GM19463 (cell line): ENCODE data around the gene OR2AG2.

Experiments
- ATAC-seq: cut with Tn5 transposase; IDR thresholded peaks from one replicate; pipeline ENCODE4 v1.9.1; 2021; ENCODE audit warnings: mild to moderate bottlenecking, moderate library complexity; ENCODE audit not compliant: unreplicated experiment

The OR2AG2 gene

DNA sequence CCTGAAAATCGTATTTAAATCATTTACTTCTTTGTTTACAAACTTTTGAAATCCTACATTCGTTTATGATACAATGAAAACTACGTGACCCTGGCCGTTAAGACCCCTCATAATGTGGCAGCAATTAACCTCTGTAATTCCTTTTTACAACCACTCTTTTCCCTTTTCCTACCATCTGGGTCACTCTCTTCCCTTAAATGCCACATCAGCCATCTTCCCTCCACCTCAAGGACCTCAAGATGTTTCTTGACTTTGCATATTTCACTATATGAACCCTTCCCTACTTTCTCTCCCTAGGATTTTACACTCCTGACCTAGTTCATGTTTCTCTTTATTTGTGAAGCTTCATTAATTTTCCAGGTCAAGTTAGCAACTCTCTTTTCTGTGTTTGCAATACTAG, 26.8 kb downstream of the OR2AG2 start:
- ATAC-seq, result no peak

DNA sequence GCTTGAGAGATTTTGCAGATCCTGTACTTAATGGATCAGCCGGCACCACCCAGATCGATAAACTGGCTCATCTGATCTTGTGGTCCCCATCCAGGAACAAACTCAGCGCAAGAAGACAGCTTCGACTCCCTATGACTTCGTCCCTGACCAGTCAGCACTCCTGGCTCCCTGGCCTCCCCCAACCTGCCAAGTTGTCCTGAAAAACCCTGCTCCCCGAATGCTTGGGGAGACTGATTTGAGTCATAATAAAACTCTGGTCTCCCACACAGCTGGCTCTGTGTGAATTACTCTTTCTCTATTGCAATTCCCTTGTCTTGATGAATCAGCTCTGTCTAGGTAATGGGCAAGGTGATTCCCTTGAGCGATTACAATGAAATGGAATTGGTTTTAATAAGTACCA, 29.5 kb downstream of the OR2AG2 start:
- no peak for ATAC-seq

DNA sequence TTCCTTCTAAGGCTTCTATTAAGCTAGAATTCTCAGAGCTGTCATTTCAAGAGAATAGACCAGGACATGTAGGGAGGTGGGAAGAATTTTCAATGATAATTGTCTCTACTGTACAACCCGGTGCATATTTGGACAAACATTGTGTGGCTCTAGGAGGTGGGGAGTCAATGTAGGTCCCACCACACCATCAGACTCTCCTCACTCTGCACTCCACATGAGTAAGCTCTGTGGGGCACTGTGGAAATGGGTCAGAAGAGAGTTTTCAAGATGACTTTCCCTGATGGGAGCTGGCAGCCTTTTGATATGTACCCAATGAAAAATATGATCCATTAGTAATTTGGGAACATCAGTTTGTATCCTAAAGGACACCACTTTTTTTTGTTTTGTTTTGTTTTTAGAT, 33.2 kb downstream of the OR2AG2 start:
- no peak for ATAC-seq

DNA sequence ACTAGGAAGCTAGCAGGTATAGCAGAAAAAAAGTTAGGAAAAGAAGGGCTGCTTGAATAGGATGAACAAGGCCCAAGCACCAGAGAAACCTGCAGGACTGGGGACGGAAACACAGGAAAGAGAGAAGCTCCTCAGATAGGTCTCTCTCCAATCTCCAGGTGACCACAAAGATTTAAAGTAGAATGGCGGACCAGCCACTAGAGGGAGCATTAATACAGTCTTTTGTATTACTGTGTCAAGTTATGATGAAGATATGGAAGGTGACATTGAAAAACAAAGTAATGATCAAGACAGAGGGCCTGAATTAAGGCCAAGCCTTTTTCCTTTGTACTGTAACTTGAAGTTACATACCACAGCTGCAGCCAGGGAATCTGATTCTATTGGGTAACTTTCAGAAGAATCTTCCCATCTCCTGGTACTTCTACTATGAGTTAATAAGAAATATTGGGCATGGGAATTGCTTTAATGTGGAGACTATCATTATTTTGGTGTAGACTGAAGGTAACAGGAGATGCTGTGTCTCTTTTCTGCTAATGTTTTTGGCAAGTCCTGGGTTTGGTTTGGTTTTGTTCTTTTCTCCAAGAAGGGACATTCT, 33.8 kb downstream of the OR2AG2 start:
- ATAC-seq, result peak; percentile 89

DNA sequence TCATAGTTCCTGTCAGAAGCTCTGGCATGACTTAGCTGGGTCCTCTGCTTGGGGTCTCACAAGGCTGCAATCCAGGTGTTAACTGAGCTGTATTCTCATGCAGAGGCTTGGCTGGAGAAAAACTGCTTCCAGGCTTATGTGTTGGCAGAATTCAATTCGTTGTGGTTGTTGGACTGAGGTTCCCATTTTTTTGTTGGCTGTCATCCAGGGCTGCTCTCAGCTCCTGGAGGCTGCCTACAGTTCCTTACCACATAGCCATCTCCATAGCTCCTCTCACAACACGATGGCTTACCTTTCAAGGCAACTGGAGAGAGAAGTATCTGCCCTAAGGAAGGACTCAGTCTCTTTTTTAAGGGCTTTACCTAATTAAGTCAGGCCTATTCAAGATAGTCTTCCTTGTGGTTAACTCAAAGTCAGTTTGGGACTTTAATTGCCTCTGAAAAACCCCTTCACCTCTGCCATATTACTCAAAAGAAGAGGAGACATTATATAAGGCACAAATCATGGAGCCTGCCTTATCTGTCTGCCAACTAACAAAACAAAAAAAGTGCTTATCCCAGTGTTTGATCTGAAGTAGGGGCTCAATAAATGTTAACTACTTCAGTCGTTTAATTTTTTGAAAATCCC, 35.2 kb downstream of the OR2AG2 start:
- no peak for ATAC-seq

DNA sequence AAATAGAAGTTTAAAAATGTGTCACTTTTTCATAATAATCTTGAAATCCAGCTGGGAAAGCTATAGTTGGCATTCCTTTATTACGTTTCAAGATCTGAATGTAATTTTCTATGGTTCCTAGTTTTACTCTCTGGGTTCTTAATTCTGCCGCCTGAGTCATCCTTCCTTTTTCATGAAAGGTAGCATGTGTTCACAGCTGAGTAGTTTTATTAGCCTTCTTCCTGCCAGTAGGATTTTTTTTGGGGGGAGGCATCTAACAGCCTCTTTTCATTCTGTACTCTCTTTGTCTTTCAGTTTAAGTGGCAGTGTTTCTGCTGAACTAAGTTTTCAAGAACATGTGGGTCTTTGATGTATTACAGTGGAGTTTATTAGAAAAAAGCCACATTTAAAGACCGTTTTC, 36.5 kb downstream of the OR2AG2 start:
- no peak for ATAC-seq

DNA sequence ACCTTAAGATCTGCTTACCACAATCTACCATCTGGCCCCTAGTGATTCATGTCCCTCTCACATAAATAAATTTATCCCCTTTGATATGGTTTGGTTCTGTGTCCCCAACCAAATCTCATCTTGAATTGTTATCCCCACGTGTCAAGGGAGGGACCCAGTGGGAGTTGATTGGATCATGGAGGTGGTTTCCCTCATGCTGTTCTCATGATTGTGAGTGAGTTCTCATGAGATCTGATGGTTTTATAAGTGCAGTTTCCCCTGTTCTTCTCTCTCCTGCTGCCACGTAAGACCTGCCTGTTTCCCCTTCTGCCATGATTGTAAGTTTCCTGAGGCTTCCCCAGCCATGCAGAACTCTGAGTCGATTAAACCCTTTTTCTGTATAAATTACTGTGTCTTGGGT, 37.2 kb downstream of the OR2AG2 start:
- ATAC-seq, result no peak

DNA sequence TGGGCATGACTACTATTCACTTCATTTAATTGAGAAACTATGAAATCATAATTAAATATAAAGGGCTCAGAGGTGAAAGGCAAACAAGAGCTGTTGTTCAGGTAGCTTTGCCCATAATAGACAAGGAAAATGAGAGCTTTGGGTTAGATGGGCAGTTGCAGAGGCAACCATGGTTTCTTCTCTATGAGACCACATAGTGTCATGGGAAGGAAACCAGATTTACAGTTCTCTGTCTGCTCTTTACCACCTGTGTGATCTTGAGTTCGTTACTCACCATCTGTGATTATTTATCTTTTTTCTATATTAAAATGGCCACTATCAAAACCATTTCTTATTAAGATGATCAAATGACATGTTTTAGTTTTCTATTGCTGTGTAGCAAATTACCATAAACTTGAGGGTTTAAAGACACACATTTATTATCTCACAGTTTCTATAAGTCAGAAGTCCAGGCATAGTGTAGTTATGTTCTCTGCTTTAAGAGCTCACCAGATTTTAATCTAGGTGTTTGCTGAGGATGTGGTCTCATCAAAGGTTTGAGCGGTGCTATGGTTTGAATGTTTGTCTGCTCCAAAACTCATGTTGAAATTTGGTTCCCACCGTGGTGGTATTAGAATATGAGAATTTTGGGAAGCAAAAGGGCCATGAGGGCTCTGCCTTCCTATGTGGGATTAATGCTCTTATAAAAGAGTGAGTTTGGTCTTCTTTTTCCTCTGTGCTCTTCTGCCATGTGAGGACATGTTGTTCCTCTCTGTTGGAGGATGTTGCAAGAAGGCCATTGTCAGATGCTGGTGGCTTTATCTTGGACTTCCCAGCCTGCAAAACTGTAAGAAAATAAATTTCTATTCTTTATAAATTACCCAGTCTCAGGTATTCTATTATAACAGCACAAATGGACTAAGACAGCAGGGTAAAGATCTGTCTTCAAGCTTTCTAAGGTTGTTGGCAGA, 38.2 kb downstream of the OR2AG2 start:
- ATAC-seq, result no peak

- no peak for ATAC-seq
Measured at GRCh38 chr11:6727971-6728760, 43.6 kb downstream of the OR2AG2 start.

- no peak for ATAC-seq
Measured at GRCh38 chr11:6725386-6725896, 46.3 kb downstream of the OR2AG2 start.

DNA sequence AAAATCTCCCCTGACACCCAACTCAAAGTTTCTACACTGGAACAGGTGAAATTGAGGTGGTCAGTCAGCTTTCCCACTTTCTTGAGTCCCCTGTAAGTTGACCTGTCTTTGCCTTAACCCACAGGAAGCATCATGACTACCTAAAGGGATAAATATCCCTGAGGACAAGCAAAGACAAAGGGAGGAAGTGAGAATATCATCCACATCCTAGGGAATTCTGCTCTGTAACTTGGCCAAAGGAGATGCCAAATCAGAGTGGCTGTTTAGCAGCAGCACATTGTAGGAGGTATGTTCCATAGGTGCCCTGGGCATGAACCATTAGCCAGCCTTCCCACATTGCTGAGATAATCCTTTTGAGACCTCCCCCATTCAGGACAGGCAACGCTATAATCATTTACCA, 47.8 kb downstream of the OR2AG2 start:
- ATAC-seq, result no peak

DNA sequence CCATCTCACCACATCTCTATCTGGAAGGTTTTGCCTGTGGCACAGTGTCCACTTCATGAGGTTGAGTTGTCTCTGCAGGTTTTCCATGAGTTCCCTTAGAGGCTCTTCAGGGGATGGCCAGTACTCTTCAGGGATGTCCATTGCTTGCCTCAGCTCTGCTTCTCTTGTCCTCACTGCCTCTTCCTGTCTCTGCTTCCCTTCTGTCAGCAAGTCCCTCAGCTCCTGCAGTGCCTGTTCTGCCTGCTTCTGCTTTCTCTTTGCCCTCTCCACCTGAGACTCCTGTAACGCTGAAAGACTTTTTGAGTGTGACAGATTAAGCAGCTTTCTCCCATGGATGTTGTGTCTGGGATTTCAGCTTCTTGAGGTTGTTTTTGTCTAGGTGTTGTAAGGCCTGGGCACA, 50.4 kb downstream of the OR2AG2 start:
- no peak for ATAC-seq

DNA sequence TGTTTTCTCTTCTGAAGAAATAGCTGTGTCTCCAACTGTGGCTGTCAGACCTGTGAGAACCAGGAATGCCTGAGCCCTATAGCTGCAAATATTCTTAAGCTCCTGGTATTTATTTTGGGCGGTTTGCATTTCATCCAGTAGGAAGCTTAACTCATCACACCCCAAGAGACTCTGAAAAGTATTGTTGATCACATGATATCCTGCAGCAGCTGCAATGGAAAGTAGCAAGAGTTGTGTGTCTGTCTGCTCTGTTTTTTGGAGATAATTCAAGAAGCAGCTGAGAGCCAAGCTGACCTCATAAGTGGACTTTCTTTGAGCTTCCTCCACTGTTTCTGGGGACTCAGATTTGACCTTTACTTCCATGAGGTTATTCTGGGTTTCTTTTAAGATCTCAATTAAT, 52.2 kb downstream of the OR2AG2 start:
- no peak for ATAC-seq

- no peak for ATAC-seq
Measured at GRCh38 chr11:6717426-6717825, 54.4 kb downstream of the OR2AG2 start.
